Upper lobe of left lung (tissue), 6 donors: ENCODE results near the gene GADD45GIP1. TPM values are rescaled to one million over a fixed set of nuclear protein-coding genes. Genes with fewer than 3 reads are reported as not detected.

Source experiments
- ATAC-seq, 2 donors: fragments of 200-7000 bp; cut with Tn5 transposase; one replicate each; pipeline ENCODE4 v1.9.1; 2022; ENCODE audit warnings: mild to moderate bottlenecking in 2 of 2, moderate library complexity in 2 of 2; ENCODE audit not compliant: low FRiP score in 2 of 2
- DNase-seq, 2 donors: peaks; one replicate each; pipeline ENCODE4 v3.0.0-alpha.2; 2019 to 2020
- H3K27ac ChIP-seq, 4 donors: fragments of 200-600 bp; sonication (generic); one replicate each; pipeline ENCODE4 v1.5.1; 2016 to 2019
- H3K27me3 ChIP-seq, 4 donors: fragments of 200-600 bp; sonication (generic); one replicate each; pipeline ENCODE4 v1.5.1; 2017 to 2019
- H3K36me3 ChIP-seq, 4 donors: fragments of 200-600 bp; sonication (generic); one replicate each; pipeline ENCODE4 v1.5.1; 2016 to 2019
- H3K4me1 ChIP-seq, 4 donors: fragments of 200-600 bp; sonication (generic); one replicate each; pipeline ENCODE4 v1.5.1; 2018 to 2019
- H3K4me3 ChIP-seq, 4 donors: fragments of 200-600 bp; sonication (generic); one replicate each; pipeline ENCODE4 v1.5.1; 2017 to 2019; ENCODE audit warnings: mild to moderate bottlenecking in 2 of 4, moderate library complexity in 1 of 4
- H3K9me3 ChIP-seq, 4 donors: fragments of 200-600 bp; sonication (generic); one replicate each; pipeline ENCODE4 v1.5.1; 2018 to 2019
- CTCF ChIP-seq, 6 experiments: fragments of 450-650 bp in 4 of 6; fragments of 200-600 bp in 2 of 6; sonication (generic) in 2 of 6; IDR thresholded peaks; one replicate each; pipeline ENCODE4 v1.5.1; 2016 to 2019; ENCODE audit warnings: antibody characterized with exemption in 6 of 6
- EP300 ChIP-seq, 4 donors: sonication (generic); formaldehyde crosslinking; IDR thresholded peaks; one replicate each; pipeline ENCODE4 v1.5.1; 2017; ENCODE audit warnings: antibody characterized with exemption in 4 of 4, control low read depth in 2 of 4
- POLR2A ChIP-seq, 4 donors: fragments of 450-650 bp; IDR thresholded peaks; one replicate each; pipeline ENCODE4 v1.5.1; 2016 to 2017; ENCODE audit warnings: antibody characterized with exemption in 4 of 4, mild to moderate bottlenecking in 2 of 4
- POLR2AphosphoS5 ChIP-seq, 2 donors: sonication (generic); formaldehyde crosslinking; IDR thresholded peaks; one replicate each; pipeline ENCODE4 v1.5.1; 2017; ENCODE audit warnings: antibody characterized with exemption in 2 of 2
- WGBS, 2 donors: methylation state at CpG; one replicate each; pipeline ENCODE4 v1.1.5; 2017 to 2018; 5-methylcytosine and 5-hydroxymethylcytosine counted together
- total RNA-seq, 6 donors: library from RNA; depleted of rRNA in 4 of 6; stranded (reverse); fragments of >200 nt in 4 of 6; gene quantifications; one replicate each; pipeline versions ENCODE4 v1.1.0 to v1.2.1, GENCODE V29; 2016 to 2021
- donor health status: DM: no; HTN: no; CAD: no; lungs with moderate emphysema.
- donor health status: DM: no; HTN: yes; CAD: no; lungs with severe emphysema.

Gene GADD45GIP1
- total RNA-seq, 6 donors from 2014 or later: 15.3 to 43.8 (median 26.6) TPM

- Histone ChIP-seq H3K27ac (no peak overlapping the region), H3K4me3 (no peak overlapping the region), H3K9me3 (no peaks in the 10 kb centered on the region), H3K4me1 (peaks cover 27 to 59% (median 30%) of the 10 kb centered on the region in 4 donors), H3K36me3 (peaks cover 0 to 17% (median 8%) of the 10 kb centered on the region in 4 donors), H3K27me3 (no peaks in the 10 kb centered on the region)
- no peak for ATAC-seq
- WGBS, 2 donors: 87 to 91% methylated on average over 10 of the region's 10 CpGs
- DNase-seq: no peak
- no peak for TF ChIP-seq POLR2A (IDR thresholded peaks at IDR 0.05)
- no peak for TF ChIP-seq EP300 (IDR thresholded peaks at IDR 0.05)
- TF ChIP-seq POLR2AphosphoS5 (IDR thresholded peaks at IDR 0.05): no peak
- no peak for TF ChIP-seq CTCF (IDR thresholded peaks at IDR 0.05)
Observed at GRCh38 chr19:12935071-12935470, 22.0 kb downstream of the GADD45GIP1 start.

DNA sequence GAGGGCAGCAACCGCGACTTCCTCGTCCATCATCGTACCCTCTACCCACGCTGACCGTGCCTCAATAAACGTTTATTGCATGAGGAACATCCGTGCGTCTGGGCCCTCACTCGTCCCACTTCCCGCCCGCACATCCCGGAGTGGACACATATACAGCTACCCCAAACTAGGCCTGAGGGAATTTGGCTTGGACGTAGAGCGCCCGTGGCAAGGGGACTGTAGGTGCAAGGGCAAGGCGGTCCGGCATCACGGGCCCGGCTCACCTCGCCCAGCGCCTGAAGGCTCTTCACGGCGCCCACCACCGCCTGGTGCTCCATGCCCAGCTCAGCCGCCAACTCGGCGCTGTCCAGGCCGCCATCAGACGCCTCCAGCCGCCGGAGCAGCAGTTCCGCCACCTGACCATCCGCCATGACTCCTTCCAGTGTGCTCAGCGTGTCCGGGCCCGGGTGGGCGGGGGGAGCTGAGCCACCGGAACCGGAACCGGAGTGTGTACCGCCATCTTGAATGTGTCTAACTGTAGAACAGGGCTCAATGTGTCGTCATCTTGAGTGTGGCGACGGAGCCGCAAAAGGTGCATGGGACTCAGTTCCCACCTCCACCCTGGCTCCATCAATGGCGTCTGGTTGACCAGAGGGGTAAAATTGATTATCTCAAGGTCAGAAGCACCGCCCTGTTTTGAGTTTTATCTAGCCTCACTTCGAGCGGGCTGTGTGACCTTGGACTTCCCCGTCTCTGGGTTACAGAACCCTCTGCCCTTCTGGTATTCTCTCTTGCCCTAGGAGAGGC lies 23.5 kb downstream of the GADD45GIP1 start, which contains the start of gene FARSA:
TSS of gene FARSA (minus strand) at position 425 of the 786 bp plus-strand sequence. CDS start at position 410, 15 bp downstream.
- peaks cover 20 to 48% (median 22%) of the 10 kb centered on the region in 4 donors for H3K4me1 ChIP-seq
- ATAC-seq: peak; percentile 89
- WGBS, 2 donors: 0 to 2% methylated on average over 4 to 46 of the region's 51 CpGs
- peak within 1 kb of the TSS; percentile 74 to 86 (median 82) for H3K27ac ChIP-seq
- no peaks in the 10 kb centered on the region for H3K27me3 ChIP-seq
- H3K36me3 ChIP-seq: peaks cover 6 to 26% (median 19%) of the 10 kb centered on the region in 4 donors
- H3K4me3 ChIP-seq: peak within 1 kb of the TSS; percentile 89 to 97 (median 94)
- no peak for TF ChIP-seq CTCF (IDR thresholded peaks at IDR 0.05)
- TF ChIP-seq POLR2AphosphoS5 (IDR thresholded peaks at IDR 0.05): peak; percentile 96 to 98
- peak in 1 of 4 donors; percentile 85 for TF ChIP-seq EP300 (IDR thresholded peaks at IDR 0.05)
- peak in 2 of 4 donors; percentile 46 to 72 for TF ChIP-seq POLR2A (IDR thresholded peaks at IDR 0.05)
- peak; percentile 95 to 96 for DNase-seq
- no peaks in the 10 kb centered on the region for H3K9me3 ChIP-seq

DNA sequence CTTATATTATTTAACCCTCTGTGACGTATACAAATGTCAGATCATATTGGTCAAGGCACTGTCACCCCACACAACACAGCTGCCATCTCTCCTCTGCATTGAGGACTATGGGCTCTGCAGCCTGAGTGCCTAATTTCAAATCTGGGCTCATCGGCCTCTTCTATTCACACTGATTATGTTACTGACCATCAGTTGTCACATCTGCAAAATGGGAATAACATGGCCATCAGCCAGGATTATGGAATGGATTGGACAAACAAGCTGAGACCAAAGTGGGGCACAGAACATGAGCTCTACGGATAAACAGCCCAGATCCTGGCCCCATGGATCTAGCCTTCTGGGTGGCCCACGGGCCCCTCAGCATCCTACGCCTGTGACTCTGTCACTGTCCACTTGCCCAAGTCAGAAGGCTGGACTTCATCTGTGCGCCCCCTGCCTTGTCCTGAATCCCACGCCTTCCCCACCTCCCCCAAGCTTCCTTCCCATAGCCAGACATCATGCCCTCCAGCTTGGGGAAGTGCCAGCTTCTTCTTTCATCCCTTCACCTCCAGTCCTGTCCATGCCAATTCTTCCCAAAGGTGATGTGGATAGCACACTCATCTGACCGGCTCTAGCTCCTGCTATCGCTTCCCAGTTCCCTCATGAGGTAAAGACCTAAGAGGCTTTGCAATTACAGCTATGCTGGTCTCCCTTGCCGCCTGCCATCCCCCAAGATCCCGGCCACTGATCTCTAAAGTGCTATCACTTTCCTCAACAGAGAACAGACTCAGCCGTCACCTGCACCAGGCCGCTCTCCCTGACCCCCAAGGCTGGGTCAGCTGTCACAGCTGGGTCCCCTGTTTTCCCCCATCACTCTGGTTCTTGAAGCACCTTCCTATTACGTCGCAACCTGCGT lies 24.4 kb downstream of the GADD45GIP1 start:
- WGBS, 2 donors: 28 to 33% methylated on average over 15 to 16 of the region's 16 CpGs
- Histone ChIP-seq H3K9me3 (no peaks in the 10 kb centered on the region), H3K4me3 (peak overlapping the region; percentile 89 to 97 (median 94)), H3K36me3 (peaks cover 10 to 33% (median 26%) of the 10 kb centered on the region in 4 donors), H3K27ac (peak overlapping the region; percentile 74 to 86 (median 82)), H3K4me1 (peaks cover 17 to 44% (median 18%) of the 10 kb centered on the region in 4 donors), H3K27me3 (no peaks in the 10 kb centered on the region)
- TF ChIP-seq EP300 (IDR thresholded peaks at IDR 0.05) (no peak), CTCF (IDR thresholded peaks at IDR 0.05) (no peak), POLR2AphosphoS5 (IDR thresholded peaks at IDR 0.05) (no peak), POLR2A (IDR thresholded peaks at IDR 0.05) (no peak)
- DNase-seq (no peak), ATAC-seq (no peak)

DNA sequence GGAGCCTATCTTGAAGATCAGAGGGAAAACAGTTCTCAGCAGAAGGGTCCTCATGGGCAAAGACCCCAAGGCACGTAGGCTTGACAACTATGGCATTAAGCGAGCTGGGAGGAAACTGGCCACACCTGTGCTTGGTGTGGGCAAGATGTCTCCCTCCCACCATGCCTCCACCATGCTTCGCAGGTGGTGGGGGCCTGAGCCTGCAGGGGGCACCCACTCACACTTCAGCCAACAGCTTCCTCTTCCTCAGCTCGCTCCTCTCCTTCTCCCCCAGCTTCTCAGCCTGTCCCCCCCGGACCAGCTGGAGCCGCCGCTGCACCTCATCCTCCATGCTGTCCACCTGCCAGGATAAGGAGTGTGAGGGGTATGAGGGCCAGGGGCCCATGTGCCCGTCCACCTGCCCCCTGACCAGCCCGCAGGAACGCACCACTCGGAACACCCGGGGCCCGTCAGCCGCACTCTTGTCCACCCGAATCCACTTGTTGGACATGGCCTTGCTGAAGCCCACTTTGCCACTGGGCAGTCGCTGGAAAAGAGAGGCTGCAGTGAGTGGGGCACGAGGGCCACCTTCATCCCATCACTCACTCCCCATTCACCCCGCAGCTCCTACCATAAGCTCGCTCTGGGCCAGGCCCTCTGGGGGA lies 26.9 kb downstream of the GADD45GIP1 start:
- Histone ChIP-seq H3K27ac (no peak overlapping the region), H3K27me3 (no peaks in the 10 kb centered on the region), H3K9me3 (no peaks in the 10 kb centered on the region), H3K4me3 (no peak overlapping the region), H3K4me1 (peaks cover 11 to 36% (median 12%) of the 10 kb centered on the region in 4 donors), H3K36me3 (peaks cover 21 to 57% (median 48%) of the 10 kb centered on the region in 4 donors)
- no peak for TF ChIP-seq POLR2A (IDR thresholded peaks at IDR 0.05)
- no peak for TF ChIP-seq CTCF (IDR thresholded peaks at IDR 0.05)
- TF ChIP-seq POLR2AphosphoS5 (IDR thresholded peaks at IDR 0.05): no peak
- TF ChIP-seq EP300 (IDR thresholded peaks at IDR 0.05): no peak
- no peak for ATAC-seq
- 89 to 92% methylated on average over 17 to 19 of the region's 19 CpGs for WGBS, 2 donors
- DNase-seq: peak in 1 of 2 donors; percentile 75
